CD4-positive, alpha-beta T cell treated with Interferon alpha-2 for 1 hour (primary cell): Measurements from ENCODE around the gene MPPED1.
A peak's percentile ranks its signal among the peaks of the same experiment; 100 is the strongest.

Source experiments
- DNase-seq, 2 donors: peaks; one replicate each; pipeline ENCODE4 v3.0.0-alpha.2; 2020 to 2022

MPPED1 gene, protein sequence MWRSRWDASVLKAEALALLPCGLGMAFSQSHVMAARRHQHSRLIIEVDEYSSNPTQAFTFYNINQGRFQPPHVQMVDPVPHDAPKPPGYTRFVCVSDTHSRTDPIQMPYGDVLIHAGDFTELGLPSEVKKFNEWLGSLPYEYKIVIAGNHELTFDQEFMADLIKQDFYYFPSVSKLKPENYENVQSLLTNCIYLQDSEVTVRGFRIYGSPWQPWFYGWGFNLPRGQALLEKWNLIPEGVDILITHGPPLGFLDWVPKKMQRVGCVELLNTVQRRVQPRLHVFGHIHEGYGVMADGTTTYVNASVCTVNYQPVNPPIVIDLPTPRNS

GRCh38 chr22:43411869-43412807 is at the start of gene MPPED1:
Gene MPPED1, plus strand, starts transcription at chr22:43412014. Its CDS starts 12,972 bp downstream, at chr22:43424986.
- no peak for DNase-seq

GRCh38 chr22:43363315-43364168 is 48.3 kb upstream of the MPPED1 start:
- no peak for DNase-seq

GRCh38 chr22:43364169-43364435 is 47.7 kb upstream of the MPPED1 start:
- DNase-seq = no peak

DNA sequence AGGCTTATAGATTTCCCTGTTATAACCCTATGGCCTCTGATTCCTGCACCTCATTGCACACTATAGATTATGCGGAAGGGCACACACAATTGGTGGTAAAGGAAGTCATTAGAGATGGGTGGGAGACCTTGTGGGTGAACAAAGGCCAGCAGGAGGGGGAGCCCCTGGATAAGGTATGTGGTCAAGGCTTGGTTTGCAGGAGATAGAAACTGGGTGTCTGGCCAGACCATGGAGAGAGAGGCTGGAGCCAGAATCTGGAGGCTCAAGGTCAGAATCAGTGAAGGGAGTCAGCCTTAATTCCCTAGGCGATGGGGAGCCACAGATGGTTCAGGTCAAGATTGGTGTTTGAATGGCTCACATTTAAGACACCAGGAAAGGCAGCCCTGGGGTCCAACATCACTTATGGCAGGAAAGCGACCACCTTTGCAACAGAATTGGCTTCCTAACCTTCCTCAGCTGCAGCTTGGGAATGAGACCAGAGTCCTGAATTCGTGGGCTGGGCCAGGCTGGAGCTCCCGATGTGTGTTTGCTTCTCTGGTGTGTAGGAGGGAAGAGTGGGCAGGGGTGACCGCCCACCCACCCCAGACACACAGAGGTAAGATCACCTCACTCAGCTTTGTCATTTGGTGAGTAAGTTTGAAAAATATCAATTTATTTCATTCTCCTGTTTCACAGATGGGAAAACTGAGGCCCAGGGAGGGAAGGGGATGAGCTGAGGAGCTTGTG is 45.9 kb upstream of the MPPED1 start:
- DNase-seq = no peak

- DNase-seq = no peak
Measured at GRCh38 chr22:43370036-43370435, 41.8 kb upstream of the MPPED1 start.

- no peak for DNase-seq
Measured at GRCh38 chr22:43375951-43376455, 35.8 kb upstream of the MPPED1 start.

DNA sequence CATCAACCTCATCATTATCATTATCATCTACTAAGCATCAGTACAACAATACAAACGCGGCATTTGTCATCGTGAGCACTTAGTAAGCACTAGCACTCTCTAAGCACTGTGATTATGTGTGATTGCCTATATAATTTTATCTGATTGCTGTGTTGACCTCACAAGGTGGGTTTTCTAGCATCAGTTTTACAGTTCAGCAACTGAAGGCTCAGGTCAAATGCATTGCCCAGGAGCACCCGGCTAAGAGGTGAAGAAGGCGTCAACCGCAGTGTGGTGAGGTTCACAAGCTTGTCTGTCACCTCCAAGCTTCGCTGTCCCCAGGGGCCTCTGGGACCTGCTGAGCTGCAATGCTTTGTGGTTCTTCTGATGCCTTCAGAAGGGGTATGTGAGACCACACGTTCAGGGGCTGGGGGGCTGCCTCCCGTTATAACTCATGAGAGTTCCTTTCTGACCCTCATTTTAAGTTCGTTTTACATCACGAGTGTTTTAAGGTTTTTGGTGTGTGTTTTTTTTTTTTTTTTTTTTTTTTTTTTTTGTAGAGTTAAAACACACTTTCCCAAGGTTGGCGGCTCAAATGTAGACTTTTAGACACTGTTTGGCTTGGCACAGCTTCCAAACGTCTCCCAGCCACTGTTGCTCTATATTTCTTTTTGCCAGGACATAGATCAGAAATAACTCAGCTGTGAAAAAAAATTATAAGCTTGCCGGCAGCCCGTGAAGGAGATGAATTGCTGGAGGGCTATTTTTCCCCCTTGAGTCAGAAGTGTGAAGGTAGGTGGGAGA is 34.9 kb upstream of the MPPED1 start:
- peak; percentile 39 to 43 for DNase-seq

DNA sequence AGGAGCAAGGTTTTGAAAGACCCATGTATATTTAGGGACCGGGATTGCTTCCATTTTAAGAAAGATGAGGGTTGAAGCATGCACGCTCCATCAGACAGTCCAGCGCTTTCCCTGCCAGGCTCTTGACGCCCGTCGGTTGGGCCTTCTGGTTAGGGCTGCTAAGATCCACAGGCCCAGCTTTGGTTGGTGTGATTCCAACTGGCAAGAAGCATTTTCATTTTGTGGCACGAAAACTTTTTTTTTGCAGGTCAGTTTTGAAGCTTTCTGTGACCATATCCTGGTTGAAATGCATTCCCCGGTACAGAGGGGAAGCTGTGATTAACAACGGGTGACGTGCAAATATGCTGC is 34.3 kb upstream of the MPPED1 start:
- no peak for DNase-seq

GRCh38 chr22:43377896-43378704 is 33.7 kb upstream of the MPPED1 start:
- peak in 1 of 2 donors; percentile 24 for DNase-seq

GRCh38 chr22:43381693-43382092 is 30.1 kb upstream of the MPPED1 start:
- DNase-seq = peak in 1 of 2 donors; percentile 28

DNA sequence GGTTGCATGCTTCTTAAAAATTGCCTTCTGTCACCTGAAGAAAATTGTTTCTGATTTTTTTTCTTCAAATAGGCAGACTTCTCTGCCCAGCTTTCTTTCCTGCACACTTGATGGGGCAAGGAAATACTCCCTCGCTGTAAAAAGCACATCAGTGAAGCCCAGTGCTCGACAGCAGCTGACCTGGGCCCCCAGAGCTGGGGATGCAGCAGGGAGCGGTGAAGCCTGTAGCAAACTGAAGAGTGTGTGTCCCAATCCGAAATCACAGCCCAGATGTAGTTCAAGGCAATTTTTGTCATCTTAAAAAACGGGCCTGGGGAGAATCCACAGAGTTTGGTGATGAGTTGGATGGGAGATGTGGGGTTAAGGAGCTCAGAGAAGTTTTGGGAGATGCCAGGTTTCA is 27.0 kb upstream of the MPPED1 start:
- DNase-seq = no peak

DNA sequence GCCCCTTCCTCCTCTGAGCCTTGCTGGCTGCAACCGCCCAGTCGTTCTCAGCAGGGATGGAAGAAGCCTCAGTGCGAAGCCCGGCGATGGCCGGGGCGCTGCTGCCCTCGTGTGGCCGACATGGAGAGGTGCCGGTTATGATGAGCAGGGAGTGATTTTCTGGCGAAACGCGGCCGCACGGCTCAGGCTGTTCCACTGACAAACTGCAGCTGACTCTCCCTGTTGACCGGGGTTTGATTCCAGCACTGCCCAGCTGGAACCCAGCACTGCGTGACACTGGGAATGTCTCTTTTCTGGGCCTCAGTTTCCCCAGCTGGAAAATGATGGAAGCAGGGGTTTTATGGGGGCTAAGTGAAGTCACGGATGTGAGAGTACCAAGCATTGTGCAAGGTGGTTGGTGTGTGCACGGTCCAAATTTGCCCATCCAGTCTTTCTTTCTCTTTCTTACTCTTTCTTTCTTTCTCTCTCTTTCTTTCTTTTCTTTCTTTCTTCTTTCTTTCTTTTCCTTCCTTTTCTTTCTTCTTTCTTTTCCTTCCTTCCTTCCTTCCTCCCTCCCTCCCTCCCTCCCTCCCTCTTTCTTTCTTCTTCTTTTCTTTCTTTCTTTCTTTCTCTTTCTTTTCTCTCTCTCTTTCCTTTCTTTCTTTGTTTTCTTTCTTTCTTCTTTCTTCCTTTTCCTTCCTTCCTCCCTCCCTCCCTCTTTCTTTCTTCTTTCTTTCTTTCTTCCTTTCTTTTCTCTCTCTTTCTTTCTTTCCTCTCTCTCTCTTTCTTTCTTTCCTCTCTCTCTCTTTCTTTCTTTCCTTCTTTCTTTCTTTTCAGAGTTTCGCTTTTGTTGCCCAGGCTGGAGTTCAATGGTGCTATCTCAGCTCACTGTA is 25.8 kb upstream of the MPPED1 start:
- DNase-seq = peak; percentile 70 to 76

DNA sequence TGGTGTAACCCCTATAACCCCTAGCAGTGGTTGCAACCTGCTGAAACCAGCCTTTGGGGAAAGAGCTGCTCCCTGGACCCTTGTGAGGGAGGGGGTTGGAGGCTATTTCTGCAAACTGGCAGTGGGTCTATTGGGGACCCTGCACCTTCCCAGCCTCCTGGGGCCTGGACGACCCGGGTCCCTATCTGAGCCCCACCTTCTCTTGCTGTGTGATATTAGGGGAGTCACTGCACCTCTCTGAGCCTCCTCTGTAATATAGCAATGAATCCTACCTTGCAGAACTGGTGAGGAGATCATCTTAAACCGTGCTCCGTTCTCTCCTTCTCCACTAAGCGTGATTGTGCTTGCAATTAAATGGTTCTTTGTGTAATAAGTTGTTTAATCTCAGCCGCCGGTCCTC is 24.0 kb upstream of the MPPED1 start:
- DNase-seq = no peak

GRCh38 chr22:43388420-43388851 is 23.4 kb upstream of the MPPED1 start:
- DNase-seq = peak; percentile 56 to 72

GRCh38 chr22:43389227-43389836 is 22.5 kb upstream of the MPPED1 start:
- DNase-seq = no peak

DNA sequence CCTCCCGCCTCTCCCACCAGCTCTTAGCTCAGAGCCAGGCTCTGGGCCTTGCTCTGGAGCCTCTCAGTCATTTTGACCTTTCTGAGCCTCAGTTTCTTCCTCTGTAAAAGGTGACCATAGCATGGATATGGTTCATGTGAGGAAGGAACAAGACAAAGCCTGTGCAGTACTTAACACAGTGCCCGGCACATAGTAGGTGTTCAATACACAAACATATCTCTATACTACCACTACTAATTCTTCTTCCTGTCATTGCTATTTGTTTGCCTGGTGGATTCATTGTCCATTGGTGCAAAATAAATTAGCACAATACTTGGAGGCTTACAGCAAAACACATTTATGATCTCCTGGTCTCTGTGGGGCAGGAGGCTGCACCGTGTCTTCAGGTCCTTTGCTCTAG is 21.6 kb upstream of the MPPED1 start:
- no peak for DNase-seq

DNA sequence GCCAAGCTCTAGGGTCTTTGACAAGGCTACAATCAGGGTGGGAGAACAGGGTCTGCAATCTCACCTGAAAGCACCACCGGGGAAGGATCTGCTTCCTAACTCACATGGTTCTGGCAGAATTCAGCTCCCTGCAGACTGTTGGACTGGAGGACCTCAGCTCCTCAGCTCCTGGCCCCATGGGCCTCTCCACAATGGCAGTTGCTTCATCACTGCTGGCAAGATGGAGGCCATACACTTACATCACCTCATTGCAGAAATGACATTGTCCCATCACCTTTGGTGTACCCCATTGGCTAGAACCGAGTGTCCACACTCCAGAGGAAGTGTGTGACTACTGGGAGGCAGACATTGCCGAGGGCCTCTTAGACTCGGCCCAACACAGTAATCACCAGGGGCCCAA is 20.9 kb upstream of the MPPED1 start:
- no peak for DNase-seq

- DNase-seq = no peak
Measured at GRCh38 chr22:43391306-43391705, 20.5 kb upstream of the MPPED1 start.

- DNase-seq = no peak
Measured at GRCh38 chr22:43392385-43392989, 19.3 kb upstream of the MPPED1 start.
